ENCODE results near the gene RBBP8NL.

Gene RBBP8NL

DNA sequence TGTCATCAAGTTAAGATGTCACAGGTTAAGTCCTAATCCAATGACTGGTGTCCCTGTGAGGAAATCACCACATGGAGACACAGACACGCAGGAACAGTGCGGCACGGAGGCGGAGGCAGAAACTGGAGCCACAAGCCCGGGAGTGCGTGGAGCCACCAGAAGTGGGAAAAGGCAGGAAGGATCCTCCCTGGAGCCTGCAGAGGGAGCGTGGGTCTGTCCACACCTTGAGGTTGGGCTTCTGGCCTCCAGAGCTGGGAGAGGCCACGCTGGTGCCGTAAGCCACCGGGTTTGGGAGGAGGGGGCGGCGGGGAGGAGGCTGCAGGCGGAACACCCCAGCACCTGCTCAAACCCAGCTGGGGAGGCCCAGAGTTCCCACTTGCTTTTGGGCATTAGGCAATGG is 24.0 kb downstream of the RBBP8NL start:
- Histone ChIP-seq H3K9me3 (ENCODE audit: insufficient read depth, low read length) (no peaks in the 10 kb centered on the region), H3K4me2 (ENCODE audit: low read depth, low read length, poor library complexity, severe bottlenecking) (no peak overlapping the region), H3K4me3 (ENCODE audit: insufficient read depth, low read length, poor library complexity, severe bottlenecking) (no peak overlapping the region), H3F3A (ENCODE audit: insufficient read depth) (0 out of 2 replicates have a peak, but pooled peaks cover under 1% of the 10 kb centered on the region), H3K9me2 (replicated peaks; ENCODE audit: insufficient read depth, low read length) (no peaks in the 10 kb centered on the region), H3K79me2 (ENCODE audit: insufficient read depth, low read length) (peaks cover 11% of the 10 kb centered on the region), H3K27me3 (ENCODE audit: low read length) (no peaks in the 10 kb centered on the region), H3K36me3 (ENCODE audit: low read length) (no peaks in the 10 kb centered on the region), H2AFZ (ENCODE audit: low read depth, low read length, severe bottlenecking) (no peak overlapping the region), H4K20me1 (ENCODE audit: low read depth, low read length) (no peaks in the 10 kb centered on the region), H3K27ac (ENCODE audit: low read depth, low read length) (no peak overlapping the region), H3K9ac (ENCODE audit: low read length) (no peak overlapping the region)
- TF ChIP-seq, protein P1, sequence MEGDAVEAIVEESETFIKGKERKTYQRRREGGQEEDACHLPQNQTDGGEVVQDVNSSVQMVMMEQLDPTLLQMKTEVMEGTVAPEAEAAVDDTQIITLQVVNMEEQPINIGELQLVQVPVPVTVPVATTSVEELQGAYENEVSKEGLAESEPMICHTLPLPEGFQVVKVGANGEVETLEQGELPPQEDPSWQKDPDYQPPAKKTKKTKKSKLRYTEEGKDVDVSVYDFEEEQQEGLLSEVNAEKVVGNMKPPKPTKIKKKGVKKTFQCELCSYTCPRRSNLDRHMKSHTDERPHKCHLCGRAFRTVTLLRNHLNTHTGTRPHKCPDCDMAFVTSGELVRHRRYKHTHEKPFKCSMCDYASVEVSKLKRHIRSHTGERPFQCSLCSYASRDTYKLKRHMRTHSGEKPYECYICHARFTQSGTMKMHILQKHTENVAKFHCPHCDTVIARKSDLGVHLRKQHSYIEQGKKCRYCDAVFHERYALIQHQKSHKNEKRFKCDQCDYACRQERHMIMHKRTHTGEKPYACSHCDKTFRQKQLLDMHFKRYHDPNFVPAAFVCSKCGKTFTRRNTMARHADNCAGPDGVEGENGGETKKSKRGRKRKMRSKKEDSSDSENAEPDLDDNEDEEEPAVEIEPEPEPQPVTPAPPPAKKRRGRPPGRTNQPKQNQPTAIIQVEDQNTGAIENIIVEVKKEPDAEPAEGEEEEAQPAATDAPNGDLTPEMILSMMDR (IDR thresholded peaks at IDR 0.05; ENCODE audit: insufficient read depth, low read length, poor library complexity, severe bottlenecking) = no peak
- no peak for TF ChIP-seq EZH2phosphoT487 (conservative IDR thresholded peaks at IDR 0.05; ENCODE audit: low read length)

DNA sequence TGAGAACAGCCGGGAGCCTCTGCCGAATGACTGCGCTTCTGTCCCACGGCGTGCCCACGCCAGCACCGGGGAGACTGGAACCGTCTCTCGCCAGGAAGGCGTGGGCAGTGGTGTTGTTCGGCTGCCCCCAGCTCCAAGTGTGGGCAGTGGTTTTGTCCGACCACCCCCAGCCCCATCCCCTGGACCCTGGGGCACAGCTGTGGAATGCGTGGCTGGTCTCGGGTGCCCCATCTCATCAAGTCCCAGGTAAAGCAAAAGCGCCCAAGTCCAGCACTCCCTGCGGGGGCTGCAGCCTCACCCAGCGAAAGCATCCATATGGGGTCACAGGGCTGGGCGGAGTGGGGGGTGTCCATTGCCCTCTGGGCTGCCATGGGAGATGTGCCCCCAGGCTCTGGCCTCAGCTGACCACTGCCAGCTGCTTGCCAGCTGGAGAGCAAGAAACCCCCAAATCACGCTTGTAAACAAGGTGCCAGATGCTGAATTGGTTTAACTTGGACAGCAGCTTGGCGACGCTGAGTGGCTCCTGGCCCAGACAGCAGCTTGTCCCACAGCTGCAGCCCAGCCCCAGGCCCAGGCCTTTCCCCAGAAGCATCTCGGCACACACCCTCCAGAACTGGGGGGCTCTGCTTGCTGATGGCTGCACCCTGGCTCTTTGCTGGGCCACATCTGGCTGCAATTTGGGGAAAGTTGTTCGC is 24.7 kb downstream of the RBBP8NL start:
- H3K27ac ChIP-seq (ENCODE audit: low read depth, low read length) = no peak overlapping the region
- H3K27me3 ChIP-seq (ENCODE audit: low read length) = no peaks in the 10 kb centered on the region
- no peaks in the 10 kb centered on the region for H3K9me2 ChIP-seq (replicated peaks; ENCODE audit: insufficient read depth, low read length)
- no peak overlapping the region for H3K4me2 ChIP-seq (ENCODE audit: low read depth, low read length, poor library complexity, severe bottlenecking)
- no peak overlapping the region for H3K9ac ChIP-seq (ENCODE audit: low read length)
- 0 out of 2 replicates have a peak, but pooled peaks cover 3% of the 10 kb centered on the region for H3F3A ChIP-seq (ENCODE audit: insufficient read depth)
- no peak overlapping the region for H3K4me3 ChIP-seq (ENCODE audit: insufficient read depth, low read length, poor library complexity, severe bottlenecking)
- no peaks in the 10 kb centered on the region for H3K36me3 ChIP-seq (ENCODE audit: low read length)
- peaks cover 11% of the 10 kb centered on the region for H3K79me2 ChIP-seq (ENCODE audit: insufficient read depth, low read length)
- H3K9me3 ChIP-seq (ENCODE audit: insufficient read depth, low read length) = no peaks in the 10 kb centered on the region
- H4K20me1 ChIP-seq (ENCODE audit: low read depth, low read length) = no peaks in the 10 kb centered on the region
- H2AFZ ChIP-seq (ENCODE audit: low read depth, low read length, severe bottlenecking) = no peak overlapping the region
- no peak for TF ChIP-seq EZH2phosphoT487 (conservative IDR thresholded peaks at IDR 0.05; ENCODE audit: low read length)
- TF ChIP-seq, protein P1 (IDR thresholded peaks at IDR 0.05; ENCODE audit: insufficient read depth, low read length, poor library complexity, severe bottlenecking) = no peak

DNA sequence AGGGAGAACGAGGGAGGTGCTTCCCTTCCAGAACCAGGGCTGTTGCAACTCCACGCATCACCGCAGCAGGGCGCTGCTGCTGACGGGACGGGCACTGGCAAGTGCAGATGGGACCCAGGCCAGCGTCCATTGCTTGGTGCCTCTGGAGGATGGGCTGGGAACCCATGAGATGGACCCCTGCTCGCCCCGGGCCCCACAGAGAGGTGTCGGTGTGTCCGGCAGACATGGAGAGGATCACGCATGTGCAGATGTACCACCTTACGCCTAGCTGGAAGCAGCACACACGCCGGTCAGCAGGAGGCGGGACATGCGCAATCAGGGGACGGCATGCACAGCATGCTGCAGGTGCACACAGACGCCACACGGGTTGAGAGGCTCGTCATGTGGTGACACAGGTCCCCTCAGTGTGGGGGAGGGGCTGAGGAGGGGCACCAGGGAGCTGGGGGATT is 26.0 kb downstream of the RBBP8NL start:
- TF ChIP-seq EZH2phosphoT487 (conservative IDR thresholded peaks at IDR 0.05; ENCODE audit: low read length) = no peak
- TF ChIP-seq, protein P1 (IDR thresholded peaks at IDR 0.05; ENCODE audit: insufficient read depth, low read length, poor library complexity, severe bottlenecking) = peak; percentile 13
- no peak overlapping the region for H2AFZ ChIP-seq (ENCODE audit: low read depth, low read length, severe bottlenecking)
- no peaks in the 10 kb centered on the region for H3K9me2 ChIP-seq (replicated peaks; ENCODE audit: insufficient read depth, low read length)
- H3K4me2 ChIP-seq (ENCODE audit: low read depth, low read length, poor library complexity, severe bottlenecking) = no peak overlapping the region
- no peaks in the 10 kb centered on the region for H3K27me3 ChIP-seq (ENCODE audit: low read length)
- no peak overlapping the region for H3K9ac ChIP-seq (ENCODE audit: low read length)
- H4K20me1 ChIP-seq (ENCODE audit: low read depth, low read length) = no peaks in the 10 kb centered on the region
- H3K27ac ChIP-seq (ENCODE audit: low read depth, low read length) = no peak overlapping the region
- H3K9me3 ChIP-seq (ENCODE audit: insufficient read depth, low read length) = no peaks in the 10 kb centered on the region
- 0 out of 2 replicates have a peak, but pooled peaks cover 3% of the 10 kb centered on the region for H3F3A ChIP-seq (ENCODE audit: insufficient read depth)
- H3K4me3 ChIP-seq (ENCODE audit: insufficient read depth, low read length, poor library complexity, severe bottlenecking) = no peak overlapping the region
- peaks cover 7% of the 10 kb centered on the region for H3K79me2 ChIP-seq (ENCODE audit: insufficient read depth, low read length)
- no peaks in the 10 kb centered on the region for H3K36me3 ChIP-seq (ENCODE audit: low read length)
